Gastrocnemius medialis (tissue), 4 donors: ENCODE data around the gene NTRK3.

Source experiments
- CTCF ChIP-seq, 5 experiments: fragments of 450-650 bp in 3 of 5; fragments of 200-600 bp in 2 of 5; sonication (generic) in 2 of 5; IDR thresholded peaks in 4 of 5; conservative IDR thresholded peaks in 1 of 5; 1 replicate in 4 of 5; 2 replicates in 1 of 5; pipeline ENCODE4 v1.5.1; 2016 to 2019; ENCODE audit warnings: antibody characterized with exemption in 5 of 5, mild to moderate bottlenecking in 3 of 5, moderate library complexity in 3 of 5
- POLR2A ChIP-seq, 2 donors: fragments of 450-650 bp; IDR thresholded peaks; one replicate each; pipeline ENCODE4 v1.6.1; 2017; ENCODE audit warnings: antibody characterized with exemption in 2 of 2, mild to moderate bottlenecking in 2 of 2, moderate library complexity in 2 of 2

GRCh38 chr15:88066636-88067330, 189.8 kb downstream of the NTRK3 start:
- TF ChIP-seq CTCF (IDR thresholded peaks at IDR 0.05 in 4 of 5, conservative IDR thresholded peaks at IDR 0.05 in 1 of 5) (no peak), POLR2A (IDR thresholded peaks at IDR 0.05) (no peak)
